GM12878 (cell line): ENCODE data around the gene PBRM1. TPM values are rescaled to one million over a fixed set of nuclear protein-coding genes. Genes with fewer than 3 reads are reported as not detected.
A peak's percentile ranks its signal among the peaks of the same experiment; 100 is the strongest.

Experiments used
- polyA plus RNA-seq, 11 experiments: library from polyadenylated mRNA; depleted of rRNA in 4 of 11; unstranded in 6 of 11; stranded (reverse) in 5 of 11; fragments of >200 nt; fragmentation: Nextera tagmentation in 4 of 11; fragmentation: Illumina TruSeq in 1 of 11; extraction: Ambion mirVana in 4 of 11; extraction: Trizol in 1 of 11; gene quantifications; 1 replicate in 1 of 11; 2 replicates in 10 of 11; pipeline versions ENCODE4 v1.2.1 to v1.2.3, GENCODE V29; 2011 to 2016; ENCODE audit warnings: inconsistent platforms in 2 of 11, missing spikeins in 2 of 11, low read depth in 1 of 11
- small RNA-seq: library from RNA; depleted of rRNA; stranded (forward); fragments of <200 nt; gene quantifications from one replicate; pipeline ENCODE3, GENCODE V24; 2014
- total RNA-seq, 4 experiments: library from RNA; depleted of rRNA in 3 of 4; stranded (reverse); fragments of >200 nt in 3 of 4; fragmentation: Illumina TruSeq in 1 of 4; extraction: Trizol in 1 of 4; gene quantifications; 2 replicates each; pipeline versions ENCODE4 v1.2.1 to v1.2.3, GENCODE V29; 2013 to 2021

Gene PBRM1
- total and polyA plus RNA-seq, 10 of the 15 experiments (the other 5 are each of a cell fraction or from before 2014, with no cell fraction given) = 8.9 to 88.9 (median 39.3) TPM

Small RNAs within 50 kb of the gene (small RNA-seq; reads per million reads assigned to genes)
- gene AC006254.2 = not detected
- 8,074 reads per million, percentile 100 among the genes with 10 or more reads in this experiment for gene RF00569
- gene RF01183 = not detected
- not detected for gene RNU6-856P
- gene RNU6ATAC16P = not detected
- 0.31 reads per million for gene SNORD19
- gene SNORD19B = not detected
- 5,788 reads per million, percentile 100 among the genes with 10 or more reads in this experiment for gene SNORD69

Other genes with a start within 250 kb of the PBRM1 start
Only the 7 nearest of the 15 such genes appear.
- 172 and 196 TPM in 2 replicates for gene GNL3, start 119 bp upstream of the PBRM1 start, total RNA-seq (2014; rRNA removed)
- 295 and 299 TPM in 2 replicates for gene GNL3, start 119 bp upstream of the PBRM1 start, total RNA-seq (2014; rRNA removed; fragmentation: Illumina TruSeq; extraction: Trizol)
- 164 and 173 TPM in 2 replicates for gene GNL3, start 119 bp upstream of the PBRM1 start, total RNA-seq (2021)
- gene GNL3, start 119 bp upstream of the PBRM1 start, polyA plus RNA-seq (2011; rRNA removed) = 176 and 225 TPM in 2 replicates
- 368 and 479 TPM in 2 replicates for gene GNL3, start 119 bp upstream of the PBRM1 start, polyA plus RNA-seq (2014; fragmentation: Illumina TruSeq; extraction: Trizol)
- 100 to 1,000 TPM; 246 to 274 TPM for gene GNL3, start 119 bp upstream of the PBRM1 start, polyA plus RNA-seq (2014; fragmentation: Nextera tagmentation; extraction: Ambion mirVana)
- 173 and 201 TPM in 2 replicates for gene GNL3, start 119 bp upstream of the PBRM1 start, polyA plus RNA-seq (2014; rRNA removed)
- 100 to 1,000 TPM; 267 to 271 TPM for gene GNL3, start 119 bp upstream of the PBRM1 start, polyA plus RNA-seq (2016; fragmentation: Nextera tagmentation; extraction: Ambion mirVana)
- gene GLT8D1, start 19.9 kb upstream of the PBRM1 start, total RNA-seq (2014; rRNA removed) = 41.7 and 54.1 TPM in 2 replicates
- gene GLT8D1, start 19.9 kb upstream of the PBRM1 start, total RNA-seq (2014; rRNA removed; fragmentation: Illumina TruSeq; extraction: Trizol) = 47.4 and 50.3 TPM in 2 replicates
- 35.3 and 41.0 TPM in 2 replicates for gene GLT8D1, start 19.9 kb upstream of the PBRM1 start, total RNA-seq (2021)
- gene GLT8D1, start 19.9 kb upstream of the PBRM1 start, polyA plus RNA-seq (2011; rRNA removed) = 46.5 and 60.9 TPM in 2 replicates
- gene GLT8D1, start 19.9 kb upstream of the PBRM1 start, polyA plus RNA-seq (2014; fragmentation: Illumina TruSeq; extraction: Trizol) = 55.4 and 55.5 TPM in 2 replicates
- gene GLT8D1, start 19.9 kb upstream of the PBRM1 start, polyA plus RNA-seq (2014; fragmentation: Nextera tagmentation; extraction: Ambion mirVana) = 10 to 100 TPM; 25.3 to 32.6 TPM
- gene GLT8D1, start 19.9 kb upstream of the PBRM1 start, polyA plus RNA-seq (2014; rRNA removed) = 44.7 and 51.4 TPM in 2 replicates
- gene GLT8D1, start 19.9 kb upstream of the PBRM1 start, polyA plus RNA-seq (2016; fragmentation: Nextera tagmentation; extraction: Ambion mirVana) = 10 to 100 TPM; 72.9 to 73.4 TPM
- 121 and 151 TPM in 2 replicates for gene SPCS1, start 20.2 kb upstream of the PBRM1 start, total RNA-seq (2014; rRNA removed)
- 190 and 197 TPM in 2 replicates for gene SPCS1, start 20.2 kb upstream of the PBRM1 start, total RNA-seq (2014; rRNA removed; fragmentation: Illumina TruSeq; extraction: Trizol)
- 174 TPM in 2 replicates for gene SPCS1, start 20.2 kb upstream of the PBRM1 start, total RNA-seq (2021)
- gene SPCS1, start 20.2 kb upstream of the PBRM1 start, polyA plus RNA-seq (2011; rRNA removed) = 103 and 107 TPM in 2 replicates
- 189 and 215 TPM in 2 replicates for gene SPCS1, start 20.2 kb upstream of the PBRM1 start, polyA plus RNA-seq (2014; fragmentation: Illumina TruSeq; extraction: Trizol)
- 100 to 1,000 TPM; 814 to 994 TPM for gene SPCS1, start 20.2 kb upstream of the PBRM1 start, polyA plus RNA-seq (2014; fragmentation: Nextera tagmentation; extraction: Ambion mirVana)
- 211 and 251 TPM in 2 replicates for gene SPCS1, start 20.2 kb upstream of the PBRM1 start, polyA plus RNA-seq (2014; rRNA removed)
- gene SPCS1, start 20.2 kb upstream of the PBRM1 start, polyA plus RNA-seq (2016; fragmentation: Nextera tagmentation; extraction: Ambion mirVana) = 100 to 1,000 TPM; 551 to 576 TPM
- gene NEK4, start 85.0 kb upstream of the PBRM1 start, total RNA-seq (2014; rRNA removed) = 23.5 and 29.1 TPM in 2 replicates
- 24.4 and 24.8 TPM in 2 replicates for gene NEK4, start 85.0 kb upstream of the PBRM1 start, total RNA-seq (2014; rRNA removed; fragmentation: Illumina TruSeq; extraction: Trizol)
- 22.7 and 22.9 TPM in 2 replicates for gene NEK4, start 85.0 kb upstream of the PBRM1 start, total RNA-seq (2021)
- 17.2 TPM in 2 replicates for gene NEK4, start 85.0 kb upstream of the PBRM1 start, polyA plus RNA-seq (2011; rRNA removed)
- 15.9 and 19.1 TPM in 2 replicates for gene NEK4, start 85.0 kb upstream of the PBRM1 start, polyA plus RNA-seq (2014; fragmentation: Illumina TruSeq; extraction: Trizol)
- 1 to 10 TPM; 7.0 to 8.8 TPM for gene NEK4, start 85.0 kb upstream of the PBRM1 start, polyA plus RNA-seq (2014; fragmentation: Nextera tagmentation; extraction: Ambion mirVana)
- 11.4 and 12.5 TPM in 2 replicates for gene NEK4, start 85.0 kb upstream of the PBRM1 start, polyA plus RNA-seq (2014; rRNA removed)
- gene NEK4, start 85.0 kb upstream of the PBRM1 start, polyA plus RNA-seq (2016; fragmentation: Nextera tagmentation; extraction: Ambion mirVana) = 10 to 100 TPM; 15.1 to 15.6 TPM
- gene ITIH1, start 91.7 kb upstream of the PBRM1 start, total RNA-seq (2014; rRNA removed) = not detected in 2 replicates
- gene ITIH1, start 91.7 kb upstream of the PBRM1 start, total RNA-seq (2014; rRNA removed; fragmentation: Illumina TruSeq; extraction: Trizol) = not detected in 2 replicates
- gene ITIH1, start 91.7 kb upstream of the PBRM1 start, total RNA-seq (2021) = 0.16 and 0.33 TPM in 2 replicates
- gene ITIH1, start 91.7 kb upstream of the PBRM1 start, polyA plus RNA-seq (2011; rRNA removed) = 0.30 and 0.64 TPM in 2 replicates
- not detected in 2 replicates for gene ITIH1, start 91.7 kb upstream of the PBRM1 start, polyA plus RNA-seq (2014; fragmentation: Illumina TruSeq; extraction: Trizol)
- gene ITIH1, start 91.7 kb upstream of the PBRM1 start, polyA plus RNA-seq (2014; fragmentation: Nextera tagmentation; extraction: Ambion mirVana) = not detected
- gene ITIH1, start 91.7 kb upstream of the PBRM1 start, polyA plus RNA-seq (2014; rRNA removed) = 0.43 and 0.44 TPM in 2 replicates
- not detected for gene ITIH1, start 91.7 kb upstream of the PBRM1 start, polyA plus RNA-seq (2016; fragmentation: Nextera tagmentation; extraction: Ambion mirVana)
- 0.17 TPM in 1 of 2 replicates, not detected in the other for gene ITIH3, start 108.9 kb upstream of the PBRM1 start, total RNA-seq (2014; rRNA removed)
- not detected in 2 replicates for gene ITIH3, start 108.9 kb upstream of the PBRM1 start, total RNA-seq (2014; rRNA removed; fragmentation: Illumina TruSeq; extraction: Trizol)
- 0.15 and 0.27 TPM in 2 replicates for gene ITIH3, start 108.9 kb upstream of the PBRM1 start, total RNA-seq (2021)
- gene ITIH3, start 108.9 kb upstream of the PBRM1 start, polyA plus RNA-seq (2011; rRNA removed) = not detected in 2 replicates
- 0.07 TPM in 1 of 2 replicates, not detected in the other for gene ITIH3, start 108.9 kb upstream of the PBRM1 start, polyA plus RNA-seq (2014; fragmentation: Illumina TruSeq; extraction: Trizol)
- not detected for gene ITIH3, start 108.9 kb upstream of the PBRM1 start, polyA plus RNA-seq (2014; fragmentation: Nextera tagmentation; extraction: Ambion mirVana)
- 0.03 TPM in 1 of 2 replicates, not detected in the other for gene ITIH3, start 108.9 kb upstream of the PBRM1 start, polyA plus RNA-seq (2014; rRNA removed)
- not detected for gene ITIH3, start 108.9 kb upstream of the PBRM1 start, polyA plus RNA-seq (2016; fragmentation: Nextera tagmentation; extraction: Ambion mirVana)
- 1.4 and 2.2 TPM in 2 replicates for gene ITIH4, start 144.8 kb upstream of the PBRM1 start, total RNA-seq (2014; rRNA removed)
- gene ITIH4, start 144.8 kb upstream of the PBRM1 start, total RNA-seq (2014; rRNA removed; fragmentation: Illumina TruSeq; extraction: Trizol) = 1.6 and 1.8 TPM in 2 replicates
- gene ITIH4, start 144.8 kb upstream of the PBRM1 start, total RNA-seq (2021) = 3.9 and 5.4 TPM in 2 replicates
- 0.71 and 1.3 TPM in 2 replicates for gene ITIH4, start 144.8 kb upstream of the PBRM1 start, polyA plus RNA-seq (2011; rRNA removed)
- gene ITIH4, start 144.8 kb upstream of the PBRM1 start, polyA plus RNA-seq (2014; fragmentation: Illumina TruSeq; extraction: Trizol) = 1.2 and 3.1 TPM in 2 replicates
- 1 to 10 TPM in 1 of 2 experiments, under 1 TPM in 1; 0.69 to 1.2 TPM for gene ITIH4, start 144.8 kb upstream of the PBRM1 start, polyA plus RNA-seq (2014; fragmentation: Nextera tagmentation; extraction: Ambion mirVana)
- gene ITIH4, start 144.8 kb upstream of the PBRM1 start, polyA plus RNA-seq (2014; rRNA removed) = 3.8 and 4.1 TPM in 2 replicates
- gene ITIH4, start 144.8 kb upstream of the PBRM1 start, polyA plus RNA-seq (2016; fragmentation: Nextera tagmentation; extraction: Ambion mirVana) = 1 to 10 TPM in 1 of 2 experiments, under 1 TPM in 1; 0.64 to 1.3 TPM